ENCODE data around the gene BAIAP2L1.
A peak's percentile ranks its signal among the peaks of the same experiment; 100 is the strongest.

BAIAP2L1 gene

DNA sequence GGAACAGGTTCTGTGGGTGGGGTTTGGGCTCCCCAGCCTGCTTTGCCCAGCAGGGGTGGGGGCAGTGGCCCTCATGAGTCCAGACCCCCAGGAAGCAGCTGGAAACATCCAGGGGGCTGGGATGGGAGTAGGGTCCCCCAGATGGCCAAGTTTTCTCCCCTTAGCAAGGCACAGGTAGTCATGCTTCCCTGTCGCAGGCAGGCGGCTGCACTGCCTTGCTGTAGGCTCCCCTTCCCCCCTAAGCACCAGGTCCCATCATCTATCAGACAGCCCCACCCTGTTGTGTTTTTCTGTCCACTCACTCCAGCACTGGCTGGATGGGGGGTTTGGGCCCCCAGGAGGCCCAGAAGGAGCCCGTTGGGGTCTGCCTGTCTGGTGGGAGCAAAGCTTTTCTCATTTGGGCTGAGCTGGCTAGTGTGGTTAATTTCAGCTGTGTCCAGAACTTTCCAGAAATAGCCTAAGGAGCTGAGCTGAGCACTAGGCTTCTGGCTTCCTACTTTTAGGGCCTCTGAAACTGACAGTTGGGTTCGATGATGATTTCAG, 111.5 kb downstream of the BAIAP2L1 start:
- DNase-seq, result no peak

DNA sequence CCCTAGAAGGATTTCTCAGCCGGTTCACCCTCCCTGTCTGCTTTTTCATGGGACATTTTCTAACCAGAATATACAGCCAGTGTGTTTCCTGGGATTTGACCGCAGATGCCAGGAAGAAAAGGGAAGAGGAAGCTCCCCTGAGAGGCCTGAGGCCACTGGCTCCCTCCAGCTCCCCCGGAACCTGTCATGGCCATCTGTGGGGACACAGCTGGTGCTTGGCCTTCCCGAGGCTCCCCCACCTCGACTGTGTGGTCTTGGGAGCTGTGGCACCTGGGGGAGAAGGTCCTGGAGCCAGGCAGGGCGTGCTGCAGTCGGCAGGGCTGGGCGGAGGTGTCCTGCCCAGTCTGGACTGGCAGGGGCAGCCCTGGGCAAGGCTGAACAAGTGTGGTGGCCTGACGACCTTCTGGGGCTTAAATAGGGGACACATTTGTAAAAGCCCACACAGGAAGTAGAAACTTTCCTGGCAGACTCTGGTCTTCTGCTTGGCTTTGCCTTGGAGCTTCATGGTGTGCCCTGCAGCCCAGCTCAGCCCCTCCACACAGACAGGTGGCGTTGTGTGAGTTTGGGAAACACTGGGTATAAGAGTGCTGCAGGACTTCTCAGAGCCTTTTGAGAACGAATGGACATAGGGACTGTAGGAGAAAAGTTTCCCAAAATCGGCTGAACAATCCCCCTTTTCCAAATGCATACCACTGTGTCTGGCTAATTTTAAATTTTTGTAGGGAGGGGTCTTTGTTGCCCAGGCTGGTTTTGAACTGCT, 112.6 kb downstream of the BAIAP2L1 start:
- DNase-seq, result no peak

DNA sequence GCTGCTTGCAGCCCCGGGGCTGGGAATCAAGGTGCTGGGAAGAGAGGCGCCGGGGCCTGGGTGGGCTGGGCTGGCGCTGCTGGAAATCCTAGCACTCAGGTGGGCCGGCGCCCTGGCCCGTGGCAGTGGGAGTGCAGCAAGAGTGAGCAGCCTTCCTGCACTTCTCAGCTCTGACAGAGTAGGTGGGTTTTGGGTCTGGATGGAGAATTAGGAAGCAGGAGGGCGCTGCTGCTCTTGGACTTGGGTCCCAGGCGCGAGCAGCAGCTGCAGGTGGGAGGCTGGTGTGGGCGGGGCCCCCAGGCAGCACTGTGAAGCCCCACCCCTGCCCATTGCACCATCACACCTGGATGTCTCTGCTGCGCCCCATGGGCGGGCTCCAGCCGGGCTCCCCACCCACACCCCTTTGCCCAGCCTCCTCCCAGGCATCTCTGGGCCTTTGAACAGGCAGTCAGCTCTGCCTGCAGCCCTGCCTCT, 113.4 kb downstream of the BAIAP2L1 start:
- no peak for DNase-seq

DNA sequence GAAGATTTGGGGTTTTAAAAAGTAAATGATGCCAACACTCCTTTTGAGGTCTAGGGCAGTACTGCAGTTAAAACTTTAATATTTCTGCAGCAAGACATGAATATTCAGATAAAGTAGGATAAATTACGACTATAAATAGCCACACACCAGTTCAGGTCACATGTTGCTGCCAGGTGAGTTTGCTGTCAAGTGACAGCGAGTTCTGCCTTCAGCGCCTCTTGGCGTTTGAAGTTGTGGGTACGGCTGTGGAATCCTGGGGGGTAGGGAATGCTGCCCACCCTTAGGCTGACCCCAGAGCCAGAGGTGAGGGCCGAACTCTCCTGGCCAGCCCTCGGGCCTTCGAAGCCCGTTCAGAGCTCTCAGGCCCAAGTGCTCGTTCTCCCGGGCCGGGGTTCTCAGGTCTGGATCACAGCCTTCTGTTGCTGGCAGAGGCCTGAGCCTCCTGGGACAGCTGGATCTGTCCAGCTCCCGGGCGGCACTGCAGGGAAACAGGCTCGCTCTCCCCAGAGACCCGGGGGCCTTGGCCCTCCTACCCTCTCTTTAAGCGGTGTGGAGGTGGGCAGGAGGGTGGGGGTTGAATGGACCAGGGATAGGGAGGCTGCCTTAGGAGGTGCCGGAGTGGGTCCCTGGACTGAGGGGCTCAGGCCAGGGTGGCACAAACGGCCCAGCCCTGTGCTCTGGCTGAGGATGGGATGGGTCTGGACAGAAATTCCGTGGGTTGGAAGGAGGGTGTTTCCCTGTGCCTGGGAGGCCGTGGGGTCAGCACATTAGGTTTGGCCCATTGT, 114.0 kb downstream of the BAIAP2L1 start:
- DNase-seq, result no peak

DNA sequence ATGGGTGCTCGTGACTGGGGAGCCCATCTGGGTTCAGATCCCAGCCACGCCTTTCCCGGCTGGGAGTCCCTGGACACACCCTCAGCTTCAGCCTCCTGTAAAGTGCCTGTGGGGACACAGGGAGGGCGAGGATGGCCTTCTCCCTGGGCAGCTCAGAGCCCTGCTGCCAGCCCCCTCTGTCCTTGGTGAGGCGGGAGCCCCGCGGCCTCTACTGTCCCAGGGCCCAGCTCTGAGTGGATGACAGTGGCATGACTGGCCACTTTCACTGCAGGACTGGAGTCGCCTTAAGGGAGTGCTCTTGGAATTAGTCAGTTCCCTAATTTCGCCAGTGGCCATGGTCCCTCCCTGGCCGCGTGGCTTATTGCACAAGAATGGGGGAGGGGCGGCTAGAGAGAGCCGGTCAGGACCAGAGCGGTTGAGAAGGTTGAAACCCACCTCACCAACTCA, 114.8 kb downstream of the BAIAP2L1 start:
- no peak for DNase-seq

DNA sequence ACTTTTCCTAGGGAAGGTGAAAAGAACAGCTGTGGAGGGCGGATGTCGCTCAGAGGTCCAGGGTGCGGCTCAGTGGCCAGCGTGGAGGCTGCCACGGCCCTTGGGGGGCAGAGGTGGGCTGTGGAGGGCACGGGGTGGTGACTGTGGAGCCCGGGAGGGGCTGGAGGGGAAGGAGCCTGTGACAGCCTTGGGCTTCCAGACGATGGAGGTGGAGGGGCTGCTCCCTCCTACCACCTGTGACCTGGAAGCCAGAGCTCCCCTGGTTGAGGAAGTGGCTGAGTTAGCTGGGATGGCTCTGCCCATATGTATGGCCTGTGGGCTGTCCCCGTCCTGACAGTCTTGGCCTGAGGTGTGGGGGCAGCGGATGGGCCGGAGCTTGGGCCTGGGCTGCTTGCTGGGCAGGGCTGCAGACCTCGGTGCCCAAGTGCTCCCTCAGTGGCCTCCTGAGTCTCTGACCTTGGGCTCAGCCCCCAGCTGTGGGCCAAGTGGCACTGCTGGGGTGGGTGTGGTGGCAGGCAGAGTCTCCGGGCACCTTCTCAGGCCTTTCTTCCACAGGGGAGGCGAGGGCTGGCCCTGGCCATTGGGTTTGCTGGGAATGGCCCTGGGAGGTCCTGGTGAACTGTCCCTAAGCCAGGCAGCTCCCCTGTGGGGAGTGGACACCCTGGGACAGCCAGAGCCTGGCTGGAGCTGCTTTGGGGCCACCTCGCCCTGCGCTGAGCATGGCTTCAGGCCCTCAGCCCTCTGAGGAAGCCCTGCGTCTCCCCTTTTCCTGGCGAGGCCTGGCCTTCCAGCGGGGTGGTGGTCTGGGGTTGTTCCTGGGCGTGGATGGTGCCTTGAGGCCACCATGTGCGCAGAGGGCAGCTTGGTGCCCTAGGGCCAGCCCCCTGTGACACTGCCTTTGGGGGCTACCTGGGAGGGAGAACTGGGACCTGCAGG, 115.5 kb downstream of the BAIAP2L1 start:
- DNase-seq, result no peak

DNA sequence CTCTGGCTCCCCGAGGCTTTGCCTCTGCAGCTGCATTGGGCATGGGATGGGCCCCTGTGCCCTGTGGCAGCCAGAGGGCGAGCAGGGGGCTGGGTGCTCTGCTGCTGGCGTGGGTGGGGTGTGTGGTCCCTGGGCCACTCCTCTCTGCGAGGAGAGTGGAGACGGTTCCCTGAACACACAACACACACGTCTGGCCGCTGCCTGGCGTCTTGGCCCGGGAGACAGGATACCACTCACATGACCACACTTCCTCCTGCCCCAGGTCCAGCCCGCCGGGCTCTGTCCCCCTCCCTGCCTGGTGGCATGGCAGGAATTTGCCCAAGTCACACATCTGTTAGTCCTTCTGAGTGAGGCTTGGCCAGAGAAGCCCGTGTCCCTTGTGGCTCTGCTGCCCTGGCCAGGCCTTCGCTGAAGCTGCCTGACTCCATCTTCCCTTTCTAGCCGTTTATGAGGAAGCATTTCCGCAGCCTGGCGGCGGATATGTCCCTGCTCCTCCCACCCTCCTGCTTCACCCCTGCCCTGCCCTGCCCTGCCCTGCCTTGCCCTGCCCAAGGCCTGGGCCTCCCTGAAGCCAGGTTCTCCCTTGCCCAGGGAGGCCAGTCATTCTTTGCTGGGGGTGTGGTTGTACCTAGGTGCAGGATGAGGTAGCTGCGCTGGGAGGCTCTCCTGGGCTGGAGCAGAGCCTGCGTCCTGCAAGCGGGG, 116.4 kb downstream of the BAIAP2L1 start:
- DNase-seq, result no peak

DNA sequence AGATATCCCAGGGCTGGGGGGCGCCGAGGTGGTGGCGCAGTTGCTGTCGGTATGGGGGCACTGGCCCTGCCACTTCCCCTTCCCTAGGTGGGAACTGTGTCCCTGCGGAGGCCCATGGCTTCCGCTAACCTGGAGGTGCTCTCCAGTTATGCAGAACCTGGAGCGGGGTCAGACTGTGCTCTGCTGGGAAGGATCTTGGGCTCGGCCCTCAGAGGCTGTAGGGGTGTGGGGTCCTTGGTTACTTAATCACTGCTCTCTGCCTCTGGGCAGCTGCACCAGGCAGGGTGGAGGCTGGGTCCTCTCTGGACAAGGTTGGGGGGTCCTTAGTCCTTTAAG, 117.0 kb downstream of the BAIAP2L1 start:
- DNase-seq, result no peak

DNA sequence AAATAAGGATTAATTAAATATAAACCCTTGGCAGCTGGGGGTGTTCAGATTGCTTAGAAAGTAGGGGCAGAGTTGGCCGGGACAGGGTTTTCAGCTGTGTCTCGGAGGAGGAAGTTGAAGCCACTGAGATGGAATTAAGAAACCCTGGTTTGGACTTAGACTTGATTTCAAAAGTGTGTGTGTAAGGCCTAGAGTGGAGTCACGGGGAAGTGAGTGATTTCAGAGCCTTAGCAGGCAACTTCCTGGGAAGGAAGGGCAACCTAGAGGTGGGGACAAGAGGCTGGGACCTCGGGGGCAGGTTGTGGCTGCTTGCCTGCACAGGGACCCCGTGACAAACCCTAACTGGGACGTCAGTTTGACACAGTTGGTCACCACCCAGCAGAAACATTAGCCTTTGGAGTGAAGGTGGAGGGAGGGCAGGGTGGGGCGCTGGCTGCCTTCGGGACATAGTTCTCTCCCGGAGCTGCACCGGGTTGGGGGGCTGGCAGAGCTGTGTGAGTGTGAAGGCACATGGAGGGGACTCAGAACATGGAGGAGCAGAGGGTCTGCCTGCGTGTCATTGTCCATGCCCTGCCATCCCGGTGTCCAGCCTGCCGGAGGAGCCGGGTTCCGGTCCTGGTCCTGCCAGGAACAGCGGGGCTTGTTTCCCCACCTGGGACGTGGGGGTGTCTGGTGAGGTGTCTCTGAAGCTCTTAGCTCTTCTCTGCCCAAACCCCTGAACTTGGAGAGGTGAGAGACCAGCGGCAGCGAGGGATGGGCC, 117.6 kb downstream of the BAIAP2L1 start:
- no peak for DNase-seq

DNA sequence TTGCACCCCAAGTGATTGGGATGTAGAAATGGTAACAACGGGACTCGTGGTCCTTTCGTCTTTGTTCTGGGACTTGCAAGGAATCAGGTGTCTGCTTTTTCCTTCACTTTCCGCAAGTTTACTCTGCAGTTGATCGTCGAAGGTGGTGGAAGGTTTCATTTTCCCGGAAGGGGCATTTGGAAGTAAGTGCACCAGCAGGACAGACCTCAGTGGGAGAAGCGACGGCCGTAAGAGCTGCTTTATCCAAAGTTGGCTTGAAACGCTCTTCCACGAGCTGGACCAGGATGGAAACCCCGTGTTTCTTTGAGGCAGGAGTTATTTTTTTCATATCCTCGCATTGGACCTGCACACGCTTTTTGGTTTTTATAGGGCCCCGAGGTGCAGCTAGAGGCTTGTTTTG, 118.2 kb downstream of the BAIAP2L1 start:
- no peak for DNase-seq

DNA sequence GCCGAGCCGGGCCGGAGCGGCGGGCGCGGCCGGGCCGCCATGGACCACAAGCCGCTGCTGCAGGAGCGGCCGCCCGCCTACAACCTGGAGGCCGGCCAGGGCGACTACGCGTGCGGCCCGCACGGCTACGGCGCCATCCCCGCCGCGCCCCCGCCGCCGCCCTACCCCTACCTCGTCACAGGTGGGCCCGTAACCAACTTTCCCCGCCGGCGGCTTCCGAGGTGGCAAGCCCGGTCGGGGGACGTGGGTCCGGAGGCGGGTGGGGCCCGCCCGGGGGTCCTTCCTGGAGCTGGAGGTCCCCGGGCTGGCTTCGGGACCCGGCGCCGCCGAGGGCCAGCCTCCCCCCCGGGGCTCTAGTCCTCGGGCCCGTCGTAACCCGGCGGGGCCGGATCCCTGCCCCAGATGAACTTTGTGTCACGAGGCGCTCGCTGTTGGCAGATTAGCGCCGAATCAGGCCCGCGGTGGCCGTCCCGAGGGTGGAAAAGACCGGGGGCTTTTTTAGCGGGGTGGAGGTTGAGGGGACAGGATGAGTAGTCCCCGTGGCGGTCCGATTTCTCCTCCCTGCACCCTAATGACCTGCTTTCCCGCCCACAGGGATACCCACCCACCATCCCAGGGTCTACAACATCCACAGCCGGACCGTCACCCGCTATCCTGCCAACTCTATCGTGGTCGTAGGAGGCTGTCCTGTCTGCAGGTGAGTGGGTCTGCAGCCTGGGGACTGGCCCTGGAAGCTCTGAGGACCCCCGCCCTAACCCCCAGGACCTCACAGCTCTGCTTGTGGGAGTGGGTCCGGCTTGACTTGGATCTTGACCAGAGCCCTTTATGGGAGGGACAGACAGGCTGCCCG, 118.9 kb downstream of the BAIAP2L1 start:
- peak; percentile 75 for DNase-seq

DNA sequence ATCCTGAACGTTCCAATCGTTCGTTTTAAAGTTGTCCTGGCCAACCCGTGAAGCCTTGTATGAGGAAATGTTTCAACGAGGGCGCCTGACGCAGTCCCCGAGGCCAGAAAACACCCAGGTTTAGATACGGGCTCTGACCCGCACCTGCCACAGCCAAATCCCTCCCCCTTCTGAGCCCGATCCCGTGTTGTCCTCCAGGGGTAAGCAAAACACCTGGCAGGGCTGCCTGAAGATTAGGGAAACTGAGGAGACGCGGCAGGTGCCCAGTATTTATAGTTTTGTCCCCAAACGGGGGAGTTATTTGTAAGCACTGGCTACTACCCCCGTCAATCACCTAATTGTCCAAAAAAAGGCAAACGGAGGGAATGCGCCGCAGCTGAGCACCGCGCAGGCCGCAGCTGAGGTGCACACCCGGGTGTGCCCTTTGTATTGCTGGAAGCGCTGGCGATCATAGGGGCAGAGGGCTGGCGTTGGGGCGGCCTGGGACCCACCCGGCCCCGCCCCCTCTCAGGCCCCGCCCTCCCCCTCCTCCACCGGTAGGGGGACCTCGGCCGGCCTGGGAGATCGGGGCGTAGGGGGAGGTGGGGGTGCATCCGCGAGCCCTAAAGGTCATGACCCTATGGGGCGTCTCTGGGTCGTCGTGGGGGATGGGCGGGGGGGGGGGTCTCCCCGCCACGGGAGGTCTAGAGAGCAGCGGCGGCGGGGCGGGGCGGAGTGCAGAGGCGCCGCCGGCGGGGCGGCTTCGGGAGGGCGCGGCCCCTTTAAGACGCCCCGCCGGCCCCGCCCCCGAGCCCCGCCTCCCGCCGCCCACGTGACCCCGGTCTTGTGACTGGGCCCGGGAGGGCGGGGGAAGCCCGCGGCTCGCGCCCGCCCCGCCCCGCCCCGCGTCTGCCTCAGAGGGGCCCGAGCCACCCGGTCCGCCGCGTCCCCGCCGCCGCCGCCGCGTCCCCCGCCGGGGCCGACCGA, 119.8 kb downstream of the BAIAP2L1 start, which contains the start of gene BRI3:
BRI3 (plus strand) TSS at position 896 of the 966 bp plus-strand sequence. CDS start 110 bp downstream, outside the sequence.
- DNase-seq, result peak; percentile 93

DNA sequence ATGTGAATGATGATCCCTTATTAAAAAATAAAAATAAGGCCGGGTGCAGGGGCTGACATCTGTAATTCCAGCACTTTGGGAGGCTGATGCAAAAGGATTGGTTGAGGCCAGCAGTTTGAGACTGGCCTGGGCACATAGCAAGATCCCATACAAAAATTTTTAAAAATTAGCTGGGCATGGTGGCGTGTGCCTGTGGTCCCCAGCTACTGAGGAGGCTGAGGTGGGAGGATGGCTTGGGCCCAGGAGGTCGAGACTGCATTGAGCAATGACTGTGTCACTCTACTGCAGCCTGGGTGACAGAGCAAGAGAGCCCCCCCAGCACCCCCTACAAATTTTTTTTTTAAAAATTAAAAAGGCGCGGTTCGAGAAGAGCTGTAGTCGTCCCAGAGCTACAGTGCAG, 120.6 kb downstream of the BAIAP2L1 start:
- DNase-seq, result no peak

DNA sequence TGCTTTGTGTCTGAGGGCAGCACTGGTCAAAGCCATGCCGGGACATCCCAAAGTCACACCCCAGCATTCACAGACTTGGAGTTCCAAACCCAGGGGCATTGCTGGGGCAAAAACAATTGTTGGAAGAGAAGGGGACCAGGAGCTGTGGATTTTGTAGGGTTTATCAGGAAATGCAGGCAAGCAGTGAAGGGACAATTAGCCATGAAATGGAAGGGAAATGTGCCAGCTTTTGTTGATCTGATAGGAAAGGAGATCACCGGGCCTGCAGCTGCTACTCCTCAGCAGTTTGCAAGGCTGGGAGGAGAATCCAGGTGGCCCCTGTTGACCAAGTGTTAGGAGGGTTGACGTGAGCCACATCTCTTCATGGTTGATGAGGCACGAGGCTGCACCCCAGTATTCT, 122.0 kb downstream of the BAIAP2L1 start:
- no peak for DNase-seq

DNA sequence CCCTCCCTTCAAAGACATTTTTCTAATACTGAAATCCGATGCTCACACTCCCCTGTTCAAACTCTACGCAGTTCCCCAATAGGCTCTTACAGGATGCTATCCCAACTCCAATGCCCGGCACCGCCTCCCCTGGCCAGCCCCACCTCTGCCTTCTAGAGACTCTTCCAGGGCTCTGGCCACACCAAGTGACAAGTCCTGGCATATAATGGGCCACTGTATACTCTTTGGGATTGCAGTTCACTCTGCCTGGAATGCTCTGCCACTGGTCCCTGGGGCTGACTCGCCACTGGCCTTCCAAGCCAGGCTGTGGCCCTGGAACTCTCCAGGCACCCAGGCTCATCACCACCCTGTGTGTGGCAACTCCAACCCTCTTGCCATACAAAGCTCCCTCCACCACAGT, 122.5 kb downstream of the BAIAP2L1 start:
- no peak for DNase-seq

DNA sequence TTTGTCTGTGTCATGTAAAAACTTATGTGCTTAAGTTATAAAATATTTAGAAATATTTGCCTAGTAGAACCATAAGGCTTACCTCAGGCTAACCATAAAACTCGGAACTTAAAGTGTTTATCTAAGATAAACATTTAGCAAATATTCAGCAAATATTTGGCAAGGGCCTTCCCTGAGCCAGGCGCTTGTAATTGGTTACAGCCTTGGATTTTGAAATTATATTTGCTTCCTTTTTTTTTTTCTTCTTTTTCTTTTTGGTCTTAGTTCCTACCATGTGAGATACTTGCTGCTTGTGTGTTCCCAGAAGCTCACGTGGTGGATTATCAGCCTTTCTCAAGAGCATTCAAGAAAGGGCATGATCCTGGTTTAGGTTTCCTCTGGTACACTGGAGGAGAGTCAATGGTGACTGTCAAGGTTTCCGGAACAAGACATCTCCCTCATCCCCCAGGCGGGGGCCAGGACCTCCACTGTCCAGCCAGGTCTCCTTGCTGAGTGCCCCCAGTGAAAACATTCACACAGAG, 124.6 kb downstream of the BAIAP2L1 start:
- DNase-seq, result no peak

DNA sequence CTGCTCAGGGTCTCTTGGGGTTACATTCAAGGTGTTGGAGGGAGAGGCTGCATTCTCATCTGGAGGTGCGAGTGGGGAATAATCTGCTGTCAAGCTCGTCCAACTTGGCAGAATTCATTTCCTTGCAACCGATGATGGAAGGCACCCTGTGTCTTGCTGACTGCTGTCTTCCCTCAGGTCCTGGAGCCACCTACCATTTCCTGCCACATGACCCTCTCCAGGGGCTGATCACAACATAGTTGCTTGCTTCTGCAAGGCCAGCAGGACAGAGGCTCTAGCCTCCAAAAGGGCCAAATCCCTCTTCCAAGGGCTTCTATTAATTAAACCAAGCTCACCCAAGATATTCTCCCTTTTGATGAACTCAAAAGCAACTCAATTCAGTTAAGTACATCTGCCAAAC, 133.6 kb downstream of the BAIAP2L1 start:
- DNase-seq, result no peak

DNA sequence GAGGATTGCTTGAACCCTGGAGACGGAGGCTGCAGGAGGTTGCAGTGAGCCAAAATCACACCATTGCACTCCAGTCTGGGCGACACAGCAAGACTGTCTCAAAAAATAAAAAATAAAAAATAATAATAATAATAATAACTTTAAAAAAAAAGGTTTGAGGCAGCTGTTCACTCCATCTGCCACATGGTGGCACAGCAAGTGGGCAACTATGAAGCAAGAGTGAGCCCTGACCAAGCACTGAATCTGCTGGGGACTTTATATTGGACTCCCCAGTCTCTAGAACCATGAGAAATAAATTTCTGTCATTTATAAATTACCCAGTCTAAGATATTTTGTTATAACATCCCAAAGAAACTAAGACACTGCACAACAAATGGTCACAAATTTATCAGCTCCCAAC, 134.1 kb downstream of the BAIAP2L1 start:
- no peak for DNase-seq

DNA sequence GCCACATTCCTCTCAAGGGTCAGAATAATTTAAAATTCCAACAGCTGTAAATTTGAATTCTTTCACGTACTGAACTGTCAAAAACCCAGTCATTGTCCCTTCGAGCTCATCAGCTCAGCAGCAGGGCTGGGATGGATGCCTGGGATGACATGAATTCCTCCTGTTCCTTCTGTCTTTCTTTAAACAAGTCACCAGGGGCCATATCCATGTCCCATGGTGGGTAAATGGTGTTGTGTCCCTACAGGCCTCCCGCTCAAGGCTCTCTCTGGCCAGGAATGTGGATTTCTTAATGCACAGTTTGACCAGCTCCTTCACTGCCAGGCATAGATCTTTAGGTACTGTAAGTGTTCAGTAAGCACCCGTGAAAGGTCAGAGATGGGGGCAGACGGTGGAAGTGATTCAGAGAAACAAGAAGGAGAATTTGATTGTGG, 135.0 kb downstream of the BAIAP2L1 start:
- no peak for DNase-seq

All from activated CD8-positive, alpha-beta memory T cell treated with anti-CD3 and anti-CD28 coated beads, Interleukin-2, amount 50 U/mL, for 48 hours (primary cell).